Ishikawa (cell line): ENCODE data around the gene CUEDC2.
A peak's percentile ranks its signal among the peaks of the same experiment; 100 is the strongest.

Experiments used
- CEBPB ChIP-seq: IDR thresholded peaks from 2 replicates; pipeline ENCODE4 v1.6.1; 2012
- CREB1 ChIP-seq: IDR thresholded peaks from 2 replicates; pipeline ENCODE4 v1.6.1; 2012; ENCODE audit warnings: low read depth
- EGR1 ChIP-seq: IDR thresholded peaks from 2 replicates; pipeline ENCODE4 v1.6.1; 2012
- EP300 ChIP-seq: IDR thresholded peaks from 2 replicates; pipeline ENCODE4 v1.6.1; 2012; ENCODE audit warnings: borderline replicate concordance
- FOXM1 ChIP-seq: IDR thresholded peaks from 2 replicates; pipeline ENCODE4 v1.6.1; 2012; ENCODE audit warnings: low read depth, borderline replicate concordance
- MAX ChIP-seq: IDR thresholded peaks from 2 replicates; pipeline ENCODE4 v1.6.1; 2012
- NFIC ChIP-seq: IDR thresholded peaks from 2 replicates; pipeline ENCODE4 v1.6.1; 2012
- RAD21 ChIP-seq: IDR thresholded peaks from 2 replicates; pipeline ENCODE4 v1.6.1; 2012; ENCODE audit warnings: low read depth
- REST ChIP-seq: IDR thresholded peaks from 2 replicates; pipeline ENCODE4 v1.6.1; 2012; ENCODE audit warnings: low read depth, mild to moderate bottlenecking
- TAF1 ChIP-seq: IDR thresholded peaks from 2 replicates; pipeline ENCODE4 v1.6.1; 2012; ENCODE audit warnings: low read depth, mild to moderate bottlenecking
- TCF12 ChIP-seq: IDR thresholded peaks from 2 replicates; pipeline ENCODE4 v1.6.1; 2012; ENCODE audit warnings: low read depth
- TEAD4 ChIP-seq: IDR thresholded peaks from 2 replicates; pipeline ENCODE4 v1.6.1; 2012
- USF1 ChIP-seq: IDR thresholded peaks from 2 replicates; pipeline ENCODE4 v1.6.1; 2012
- YY1 ChIP-seq: IDR thresholded peaks from 2 replicates; pipeline ENCODE4 v1.6.1; 2012; ENCODE audit warnings: low read depth
- ZBTB7A ChIP-seq: IDR thresholded peaks from 2 replicates; pipeline ENCODE4 v1.6.1; 2012; ENCODE audit warnings: low read depth

The CUEDC2 gene

GRCh38 chr10:102420181-102420713, 12.1 kb downstream of the CUEDC2 start:
- TF ChIP-seq REST: peak; percentile 57; the same call in 1 of the 2 replicates
- no peak for TF ChIP-seq EGR1
- no peak for TF ChIP-seq NFIC
- no peak for TF ChIP-seq MAX
- TF ChIP-seq ZBTB7A: 0 out of 2 replicates have a peak, but pooled peaks have one; percentile 23
- TF ChIP-seq TAF1: no peak
- no peak for TF ChIP-seq TCF12
- TF ChIP-seq FOXM1: no peak

GRCh38 chr10:102419269-102420180, 12.8 kb downstream of the CUEDC2 start:
- TF ChIP-seq TCF12 (no peak), USF1 (peak; percentile 64), EP300 (no peak; the same call in 1 of the 2 replicates), RAD21 (no peak), FOXM1 (no peak), MAX (peak; percentile 63), YY1 (no peak), CREB1 (peak; percentile 23; the same call in 1 of the 2 replicates), TEAD4 (no peak), CEBPB (no peak), ZBTB7A (peak; percentile 93), REST (peak; percentile 94), NFIC (no peak), TAF1 (0 out of 2 replicates have a peak, but pooled peaks have one; percentile 19), EGR1 (peak; percentile 8; the same call in 1 of the 2 replicates)

GRCh38 chr10:102418622-102419268, 13.6 kb downstream of the CUEDC2 start, which contains the start of gene PSD:
TSS of gene PSD (minus strand) at chr10:102418785. CDS start at chr10:102417038, 1,747 bp downstream.
- TF ChIP-seq RAD21 (no peak), CEBPB (no peak), EGR1 (0 out of 2 replicates have a peak, but pooled peaks have one; percentile 6), MAX (peak; percentile 45; the same call in 1 of the 2 replicates), REST (no peak), USF1 (peak; percentile 19; the same call in 1 of the 2 replicates)

GRCh38 chr10:102416695-102417094, 15.7 kb downstream of the CUEDC2 start:
- TF ChIP-seq TEAD4 (no peak), CEBPB (no peak), EP300 (no peak), EGR1 (no peak), REST (no peak), ZBTB7A (no peak), USF1 (no peak), FOXM1 (no peak)
